DND-41 (cell line): ENCODE results near the gene RPL14.

ENCODE experiments used
- CTCF ChIP-seq: IDR thresholded peaks from 2 replicates; pipeline ENCODE4 v1.5.1; 2012; ENCODE audit warnings: borderline replicate concordance, low read length, moderate library complexity, mild to moderate bottlenecking; ENCODE audit not compliant: poor library complexity, severe bottlenecking; ENCODE audit errors: extremely low read depth
- EZH2 ChIP-seq: IDR thresholded peaks from 3 replicates; pipeline ENCODE4 v1.6.1; 2012; ENCODE audit warnings: borderline replicate concordance, low read depth, mild to moderate bottlenecking, moderate library complexity, low read length, inconsistent platforms; ENCODE audit not compliant: severe bottlenecking

- no peak for TF ChIP-seq CTCF
- no peak for TF ChIP-seq EZH2
These were observed 33.8 kb downstream of the RPL14 start for GRCh38 chr3:40490916-40491315.
